ENCODE results near the gene RFX3.

DNA sequence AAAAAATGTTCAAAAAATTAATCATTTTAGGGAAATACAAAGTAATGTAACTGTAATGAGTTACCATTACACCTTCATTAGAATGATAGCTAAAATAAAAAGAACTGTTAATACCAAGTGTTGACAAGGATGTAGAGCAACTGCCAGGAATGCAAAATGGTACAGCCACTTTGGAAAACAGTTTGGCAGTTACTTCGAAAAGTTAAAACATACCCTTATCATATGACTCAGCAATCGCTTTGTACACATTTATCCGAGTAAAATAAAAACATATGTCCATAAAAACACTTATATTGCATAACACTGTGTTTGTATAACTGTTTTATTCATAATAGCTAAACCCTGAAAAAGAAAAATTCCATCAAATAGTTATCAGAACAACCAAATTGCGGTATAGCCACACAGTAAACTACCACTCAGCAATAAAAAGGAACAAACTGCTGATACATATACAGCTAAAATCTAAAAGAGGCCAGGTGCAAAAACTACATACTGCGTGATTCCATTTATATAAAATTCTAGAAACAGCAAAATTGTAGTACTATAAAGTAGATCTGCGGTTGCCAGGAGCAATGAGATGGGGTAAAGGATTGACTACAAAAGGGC, 61.7 kb downstream of the RFX3 start:
- TF ChIP-seq, protein P1, sequence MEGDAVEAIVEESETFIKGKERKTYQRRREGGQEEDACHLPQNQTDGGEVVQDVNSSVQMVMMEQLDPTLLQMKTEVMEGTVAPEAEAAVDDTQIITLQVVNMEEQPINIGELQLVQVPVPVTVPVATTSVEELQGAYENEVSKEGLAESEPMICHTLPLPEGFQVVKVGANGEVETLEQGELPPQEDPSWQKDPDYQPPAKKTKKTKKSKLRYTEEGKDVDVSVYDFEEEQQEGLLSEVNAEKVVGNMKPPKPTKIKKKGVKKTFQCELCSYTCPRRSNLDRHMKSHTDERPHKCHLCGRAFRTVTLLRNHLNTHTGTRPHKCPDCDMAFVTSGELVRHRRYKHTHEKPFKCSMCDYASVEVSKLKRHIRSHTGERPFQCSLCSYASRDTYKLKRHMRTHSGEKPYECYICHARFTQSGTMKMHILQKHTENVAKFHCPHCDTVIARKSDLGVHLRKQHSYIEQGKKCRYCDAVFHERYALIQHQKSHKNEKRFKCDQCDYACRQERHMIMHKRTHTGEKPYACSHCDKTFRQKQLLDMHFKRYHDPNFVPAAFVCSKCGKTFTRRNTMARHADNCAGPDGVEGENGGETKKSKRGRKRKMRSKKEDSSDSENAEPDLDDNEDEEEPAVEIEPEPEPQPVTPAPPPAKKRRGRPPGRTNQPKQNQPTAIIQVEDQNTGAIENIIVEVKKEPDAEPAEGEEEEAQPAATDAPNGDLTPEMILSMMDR (IDR thresholded peaks at IDR 0.05; ENCODE audit: low read depth, low read length, missing input control), result no peak
- no peak for TF ChIP-seq JUND (IDR thresholded peaks at IDR 0.05)
- TF ChIP-seq, protein P2, sequence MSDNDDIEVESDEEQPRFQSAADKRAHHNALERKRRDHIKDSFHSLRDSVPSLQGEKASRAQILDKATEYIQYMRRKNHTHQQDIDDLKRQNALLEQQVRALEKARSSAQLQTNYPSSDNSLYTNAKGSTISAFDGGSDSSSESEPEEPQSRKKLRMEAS (IDR thresholded peaks at IDR 0.05), result no peak
- TF ChIP-seq FOXA1 (IDR thresholded peaks at IDR 0.05), result no peak
- no peak for TF ChIP-seq SP1 (IDR thresholded peaks at IDR 0.05)
- no peak for TF ChIP-seq RAD21 (IDR thresholded peaks at IDR 0.05)
- TF ChIP-seq NR2F2 (IDR thresholded peaks at IDR 0.05), result no peak
- TF ChIP-seq, protein P3, sequence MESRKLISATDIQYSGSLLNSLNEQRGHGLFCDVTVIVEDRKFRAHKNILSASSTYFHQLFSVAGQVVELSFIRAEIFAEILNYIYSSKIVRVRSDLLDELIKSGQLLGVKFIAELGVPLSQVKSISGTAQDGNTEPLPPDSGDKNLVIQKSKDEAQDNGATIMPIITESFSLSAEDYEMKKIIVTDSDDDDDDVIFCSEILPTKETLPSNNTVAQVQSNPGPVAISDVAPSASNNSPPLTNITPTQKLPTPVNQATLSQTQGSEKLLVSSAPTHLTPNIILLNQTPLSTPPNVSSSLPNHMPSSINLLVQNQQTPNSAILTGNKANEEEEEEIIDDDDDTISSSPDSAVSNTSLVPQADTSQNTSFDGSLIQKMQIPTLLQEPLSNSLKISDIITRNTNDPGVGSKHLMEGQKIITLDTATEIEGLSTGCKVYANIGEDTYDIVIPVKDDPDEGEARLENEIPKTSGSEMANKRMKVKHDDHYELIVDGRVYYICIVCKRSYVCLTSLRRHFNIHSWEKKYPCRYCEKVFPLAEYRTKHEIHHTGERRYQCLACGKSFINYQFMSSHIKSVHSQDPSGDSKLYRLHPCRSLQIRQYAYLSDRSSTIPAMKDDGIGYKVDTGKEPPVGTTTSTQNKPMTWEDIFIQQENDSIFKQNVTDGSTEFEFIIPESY (IDR thresholded peaks at IDR 0.05), result no peak
- TF ChIP-seq YY1 (IDR thresholded peaks at IDR 0.05), result no peak
- TF ChIP-seq TAF1 (conservative IDR thresholded peaks at IDR 0.05), result no peak
- TF ChIP-seq, protein P4, sequence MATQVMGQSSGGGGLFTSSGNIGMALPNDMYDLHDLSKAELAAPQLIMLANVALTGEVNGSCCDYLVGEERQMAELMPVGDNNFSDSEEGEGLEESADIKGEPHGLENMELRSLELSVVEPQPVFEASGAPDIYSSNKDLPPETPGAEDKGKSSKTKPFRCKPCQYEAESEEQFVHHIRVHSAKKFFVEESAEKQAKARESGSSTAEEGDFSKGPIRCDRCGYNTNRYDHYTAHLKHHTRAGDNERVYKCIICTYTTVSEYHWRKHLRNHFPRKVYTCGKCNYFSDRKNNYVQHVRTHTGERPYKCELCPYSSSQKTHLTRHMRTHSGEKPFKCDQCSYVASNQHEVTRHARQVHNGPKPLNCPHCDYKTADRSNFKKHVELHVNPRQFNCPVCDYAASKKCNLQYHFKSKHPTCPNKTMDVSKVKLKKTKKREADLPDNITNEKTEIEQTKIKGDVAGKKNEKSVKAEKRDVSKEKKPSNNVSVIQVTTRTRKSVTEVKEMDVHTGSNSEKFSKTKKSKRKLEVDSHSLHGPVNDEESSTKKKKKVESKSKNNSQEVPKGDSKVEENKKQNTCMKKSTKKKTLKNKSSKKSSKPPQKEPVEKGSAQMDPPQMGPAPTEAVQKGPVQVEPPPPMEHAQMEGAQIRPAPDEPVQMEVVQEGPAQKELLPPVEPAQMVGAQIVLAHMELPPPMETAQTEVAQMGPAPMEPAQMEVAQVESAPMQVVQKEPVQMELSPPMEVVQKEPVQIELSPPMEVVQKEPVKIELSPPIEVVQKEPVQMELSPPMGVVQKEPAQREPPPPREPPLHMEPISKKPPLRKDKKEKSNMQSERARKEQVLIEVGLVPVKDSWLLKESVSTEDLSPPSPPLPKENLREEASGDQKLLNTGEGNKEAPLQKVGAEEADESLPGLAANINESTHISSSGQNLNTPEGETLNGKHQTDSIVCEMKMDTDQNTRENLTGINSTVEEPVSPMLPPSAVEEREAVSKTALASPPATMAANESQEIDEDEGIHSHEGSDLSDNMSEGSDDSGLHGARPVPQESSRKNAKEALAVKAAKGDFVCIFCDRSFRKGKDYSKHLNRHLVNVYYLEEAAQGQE (IDR thresholded peaks at IDR 0.05), result no peak
- TF ChIP-seq EGR1 (IDR thresholded peaks at IDR 0.05; ENCODE audit: low read depth in 2 of 2), result no peak
- no peak for TF ChIP-seq HNF4A (conservative IDR thresholded peaks at IDR 0.05)

Data from liver (tissue), 3 donors.